Coronary artery (tissue), 2 donors: ENCODE measurements around the gene CSK.

Experiments used
- DNase-seq: peaks from one replicate; pipeline ENCODE4 v3.0.0-alpha.2; 2017; ENCODE audit warnings: low spot score
- H3K27ac ChIP-seq, 2 donors: fragments of 200-600 bp; sonication (generic); one replicate each; pipeline ENCODE4 v1.5.1; 2016 to 2019
- H3K4me3 ChIP-seq: fragments of 200-600 bp; sonication (generic); 2 replicates; pipeline ENCODE4 v1.5.1; 2016; ENCODE audit warnings: mild to moderate bottlenecking, moderate library complexity
- TF ChIP-seq, protein P1 (sequence below): fragments of 200-600 bp; sonication (generic); IDR thresholded peaks from one replicate; pipeline ENCODE4 v1.5.1; 2019; ENCODE audit warnings: antibody characterized with exemption

The CSK gene

DNA sequence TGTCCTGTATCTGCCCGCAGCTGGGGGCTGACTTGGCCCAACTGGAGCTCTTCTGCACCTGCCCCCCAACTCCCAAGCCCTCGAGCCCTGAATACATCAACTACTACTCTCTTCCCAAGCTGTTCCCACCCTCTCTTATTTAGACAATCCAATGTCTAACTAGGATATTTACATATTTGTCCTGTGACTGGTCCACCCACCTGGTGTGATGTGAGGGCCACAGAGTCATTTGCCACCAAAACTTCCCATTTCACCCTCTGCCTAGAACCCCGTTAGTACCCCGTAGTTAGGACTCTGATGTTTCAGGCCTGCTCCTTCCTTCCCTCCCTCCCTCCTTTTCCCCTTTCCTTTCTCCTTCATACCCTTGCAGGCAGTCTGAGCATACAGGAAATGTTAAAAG is 50.9 kb downstream of the CSK start:
- H3K4me3 ChIP-seq = no peak overlapping the region
- no peak for DNase-seq
- TF ChIP-seq, protein P1, sequence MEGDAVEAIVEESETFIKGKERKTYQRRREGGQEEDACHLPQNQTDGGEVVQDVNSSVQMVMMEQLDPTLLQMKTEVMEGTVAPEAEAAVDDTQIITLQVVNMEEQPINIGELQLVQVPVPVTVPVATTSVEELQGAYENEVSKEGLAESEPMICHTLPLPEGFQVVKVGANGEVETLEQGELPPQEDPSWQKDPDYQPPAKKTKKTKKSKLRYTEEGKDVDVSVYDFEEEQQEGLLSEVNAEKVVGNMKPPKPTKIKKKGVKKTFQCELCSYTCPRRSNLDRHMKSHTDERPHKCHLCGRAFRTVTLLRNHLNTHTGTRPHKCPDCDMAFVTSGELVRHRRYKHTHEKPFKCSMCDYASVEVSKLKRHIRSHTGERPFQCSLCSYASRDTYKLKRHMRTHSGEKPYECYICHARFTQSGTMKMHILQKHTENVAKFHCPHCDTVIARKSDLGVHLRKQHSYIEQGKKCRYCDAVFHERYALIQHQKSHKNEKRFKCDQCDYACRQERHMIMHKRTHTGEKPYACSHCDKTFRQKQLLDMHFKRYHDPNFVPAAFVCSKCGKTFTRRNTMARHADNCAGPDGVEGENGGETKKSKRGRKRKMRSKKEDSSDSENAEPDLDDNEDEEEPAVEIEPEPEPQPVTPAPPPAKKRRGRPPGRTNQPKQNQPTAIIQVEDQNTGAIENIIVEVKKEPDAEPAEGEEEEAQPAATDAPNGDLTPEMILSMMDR = no peak
- H3K27ac ChIP-seq = no peak overlapping the region

DNA sequence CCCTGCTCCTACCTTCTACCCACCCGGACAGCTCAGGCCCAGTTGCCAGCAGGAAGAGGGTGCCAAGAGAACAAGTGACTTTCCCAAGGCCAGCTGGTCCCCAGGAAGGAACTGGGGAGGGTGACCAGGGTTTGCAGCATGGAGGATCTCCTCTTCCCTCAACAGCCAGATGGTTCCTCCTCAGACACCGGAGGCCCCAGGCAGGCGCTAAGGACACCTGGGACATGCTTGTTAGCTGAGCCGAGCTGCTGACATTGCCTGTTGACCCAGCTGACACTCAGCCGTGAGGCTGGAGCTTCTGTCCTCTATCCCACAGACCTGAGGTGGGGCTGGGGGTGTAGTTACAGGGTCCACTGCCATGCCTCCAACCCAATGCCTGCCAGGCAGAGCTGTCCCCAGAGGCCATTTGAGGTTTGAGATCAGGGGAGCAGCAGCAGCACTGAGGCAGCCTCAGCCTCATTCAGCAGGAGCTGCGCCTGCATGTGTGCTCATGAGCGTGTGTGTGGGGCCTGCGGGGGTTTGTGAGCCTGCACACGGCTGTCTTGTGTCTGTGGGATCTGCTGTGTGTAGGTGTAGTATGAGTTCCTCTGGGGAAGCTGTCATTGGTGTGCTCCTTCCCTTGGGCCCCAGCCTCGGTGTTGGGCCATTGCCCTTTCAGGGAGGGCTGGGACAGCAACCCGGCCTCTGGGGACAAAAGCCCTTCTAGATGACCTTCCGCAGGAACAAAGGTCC is 51.7 kb downstream of the CSK start:
- H3K4me3 ChIP-seq = no peak overlapping the region
- TF ChIP-seq, protein P1 = no peak
- H3K27ac ChIP-seq = no peak overlapping the region
- no peak for DNase-seq

DNA sequence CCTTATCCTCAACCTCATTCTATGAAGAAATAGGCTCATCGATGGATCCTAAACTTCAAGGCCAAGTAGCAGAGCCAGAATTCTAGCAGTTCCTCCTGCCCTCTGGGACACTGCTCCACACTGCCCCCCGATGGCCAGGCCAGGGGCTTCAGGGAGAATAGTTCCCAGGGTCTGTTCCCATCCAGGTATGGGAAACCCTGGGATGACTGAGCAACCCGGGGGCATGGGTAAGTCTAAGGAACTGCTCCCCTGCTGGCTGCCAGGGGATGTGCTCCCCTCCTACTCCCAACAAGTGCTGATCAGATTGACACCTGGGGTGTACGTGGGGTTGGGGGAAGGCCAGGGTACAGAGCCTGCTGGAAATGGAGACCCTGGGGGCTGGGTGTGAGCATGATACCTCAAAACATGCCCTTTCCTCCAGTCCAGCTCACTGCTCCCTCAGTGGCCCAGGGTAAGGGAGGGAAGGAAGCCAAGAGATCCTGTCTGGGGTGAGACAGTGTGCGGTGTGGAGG is 53.5 kb downstream of the CSK start:
- DNase-seq = no peak
- Histone ChIP-seq H3K4me3 (no peak overlapping the region), H3K27ac (no peak overlapping the region)
- TF ChIP-seq, protein P1 = peak; percentile 38

DNA sequence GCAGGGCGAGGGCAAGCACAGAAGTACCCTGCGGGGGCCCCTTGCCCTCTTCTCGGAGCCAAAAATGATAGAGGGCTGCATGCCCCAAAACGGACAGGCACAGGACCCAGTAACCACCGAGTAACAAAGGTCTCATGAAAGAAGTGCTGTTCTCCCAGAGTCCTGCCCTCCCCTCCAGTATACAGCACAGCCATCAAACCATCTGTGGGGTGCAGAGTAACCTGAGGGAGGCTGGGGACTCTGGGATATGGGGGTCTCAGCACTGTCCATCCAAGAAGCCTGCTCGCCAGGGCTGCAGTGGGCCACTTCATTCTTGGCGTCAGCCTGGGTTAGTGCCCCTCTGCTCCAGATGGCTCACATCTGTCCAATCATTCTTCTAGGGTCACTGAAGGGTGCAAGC is 55.0 kb downstream of the CSK start:
- Histone ChIP-seq H3K27ac (no peak overlapping the region), H3K4me3 (no peak overlapping the region)
- TF ChIP-seq, protein P1 = no peak
- no peak for DNase-seq

DNA sequence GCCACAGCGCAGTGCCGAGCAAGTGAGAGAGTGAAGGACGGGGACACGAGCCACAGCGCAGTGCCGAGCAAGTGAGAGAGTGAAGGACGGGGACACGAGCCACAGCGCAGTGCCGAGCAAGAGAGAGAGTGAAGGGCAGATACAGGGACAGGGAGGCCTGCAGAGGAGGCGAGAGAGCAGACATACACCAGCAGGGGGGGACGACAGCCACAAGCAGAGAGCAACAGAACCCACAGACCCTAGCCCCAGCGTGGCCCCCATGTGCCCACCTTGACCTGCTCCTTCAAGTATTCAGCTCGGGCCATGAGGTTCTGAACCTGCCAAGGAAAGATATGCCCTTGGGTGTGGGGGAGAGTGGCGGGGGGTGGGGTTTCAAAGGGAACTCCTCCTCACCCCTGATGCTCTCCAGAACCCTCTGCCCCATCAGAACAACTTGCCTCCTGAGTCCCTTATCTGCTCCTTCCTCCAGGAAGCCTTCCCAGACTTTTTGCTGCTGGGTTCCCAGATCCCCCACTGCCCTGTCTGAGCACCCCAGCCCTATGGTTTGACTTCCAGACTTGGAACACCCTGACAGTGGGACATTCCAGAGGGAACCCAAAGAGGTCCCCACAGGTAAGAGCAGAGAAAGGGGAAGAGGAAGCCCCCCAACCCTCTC is 55.7 kb downstream of the CSK start:
- no peak for DNase-seq
- TF ChIP-seq, protein P1 = no peak
- Histone ChIP-seq H3K4me3 (no peak overlapping the region), H3K27ac (no peak overlapping the region)

DNA sequence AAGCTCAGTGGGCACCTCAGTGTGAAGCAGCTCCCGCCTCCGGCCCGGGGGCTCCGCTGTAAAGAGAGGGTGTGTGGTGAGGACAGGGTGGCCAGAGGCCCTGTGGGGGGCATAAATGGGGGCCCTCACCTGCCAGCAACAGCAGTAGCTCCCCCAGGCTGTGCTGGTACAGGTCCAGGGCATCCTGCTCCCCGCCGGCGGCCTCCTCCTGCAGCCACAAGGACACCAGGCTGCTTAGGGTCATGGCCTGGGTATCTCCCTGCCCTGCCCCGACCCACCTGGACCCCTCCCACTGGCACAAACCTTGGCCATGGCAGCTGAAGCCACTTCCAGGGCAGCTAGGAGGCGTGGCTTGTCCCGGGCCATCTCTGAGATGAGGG is 56.2 kb downstream of the CSK start:
- no peak for DNase-seq
- Histone ChIP-seq H3K4me3 (no peak overlapping the region), H3K27ac (no peak overlapping the region)
- TF ChIP-seq, protein P1 = no peak
